Breast epithelium (tissue), 4 donors: ENCODE results near the gene GCN1. TPM values are rescaled to one million over a fixed set of nuclear protein-coding genes. Genes with fewer than 3 reads are reported as not detected.
"Not testable (repeated sequence)": the region's sequence is repeated elsewhere in the genome, so short reads cannot be mapped to it uniquely, and the experiment has no call there.

Source experiments
- DNase-seq, 2 donors: peaks; one replicate each; pipeline ENCODE4 v3.0.0-alpha.2; 2019; ENCODE audit warnings: low spot score in 2 of 2
- H3K27ac ChIP-seq, 2 donors: fragments of 200-600 bp; sonication (generic) in 1 of 2; one replicate each; pipeline ENCODE4 v1.5.1; 2016 to 2019; ENCODE audit warnings: mild to moderate bottlenecking in 1 of 2
- H3K27me3 ChIP-seq, 2 donors: fragments of 200-600 bp; sonication (generic) in 1 of 2; one replicate each; pipeline versions ENCODE4 v1.5.1 to v1.6.0; 2017 to 2019; ENCODE audit warnings: control low read depth in 1 of 2, mild to moderate bottlenecking in 1 of 2
- H3K36me3 ChIP-seq: fragments of 200-600 bp; one replicate; pipeline ENCODE4 v1.5.1; 2019
- H3K4me1 ChIP-seq, 2 donors: fragments of 200-600 bp; sonication (generic); one replicate each; pipeline ENCODE4 v1.5.1; 2016 to 2019; ENCODE audit warnings: control low read depth in 1 of 2
- H3K4me3 ChIP-seq, 3 donors: fragments of 200-600 bp; sonication (generic); 1 replicate in 2 of 3; 2 replicates in 1 of 3; pipeline ENCODE4 v1.5.1; 2016 to 2019; ENCODE audit warnings: mild to moderate bottlenecking in 3 of 3, moderate library complexity in 2 of 3
- H3K9me3 ChIP-seq, 2 donors: fragments of 200-600 bp; sonication (generic) in 1 of 2; one replicate each; pipeline ENCODE4 v1.5.1; 2016 to 2019; ENCODE audit warnings: control low read depth in 1 of 2
- POLR2A ChIP-seq: fragments of 450-650 bp; IDR thresholded peaks from one replicate; pipeline ENCODE4 v1.6.1; 2016; ENCODE audit warnings: antibody characterized with exemption, mild to moderate bottlenecking, moderate library complexity
- POLR2AphosphoS5 ChIP-seq, 3 donors: sonication (generic); formaldehyde crosslinking; IDR thresholded peaks; one replicate each; pipeline ENCODE4 v1.6.1; 2017; ENCODE audit warnings: antibody characterized with exemption in 3 of 3
- intact Hi-C: fragments of 100-400 bp; cut with DNase I; formaldehyde crosslinking; loops from one replicate; pipeline ENCODE4 v1.15.1; 2023; ENCODE audit warnings: low total_unique reads
- total RNA-seq, 3 donors: library from RNA; depleted of rRNA; stranded (reverse); fragments of >200 nt; gene quantifications; one replicate each; pipeline ENCODE4 v1.1.0, GENCODE V29; 2016
- TF ChIP-seq, protein P1 (sequence below), 3 donors: fragments of 450-650 bp; IDR thresholded peaks; one replicate each; pipeline ENCODE4 v1.5.1; 2016 to 2017; ENCODE audit warnings: antibody characterized with exemption in 3 of 3, mild to moderate bottlenecking in 3 of 3, moderate library complexity in 3 of 3

GCN1 gene
- total RNA-seq, 3 donors from 2014 or later, result 50.1 to 79.6 (median 73.4) TPM

DNA sequence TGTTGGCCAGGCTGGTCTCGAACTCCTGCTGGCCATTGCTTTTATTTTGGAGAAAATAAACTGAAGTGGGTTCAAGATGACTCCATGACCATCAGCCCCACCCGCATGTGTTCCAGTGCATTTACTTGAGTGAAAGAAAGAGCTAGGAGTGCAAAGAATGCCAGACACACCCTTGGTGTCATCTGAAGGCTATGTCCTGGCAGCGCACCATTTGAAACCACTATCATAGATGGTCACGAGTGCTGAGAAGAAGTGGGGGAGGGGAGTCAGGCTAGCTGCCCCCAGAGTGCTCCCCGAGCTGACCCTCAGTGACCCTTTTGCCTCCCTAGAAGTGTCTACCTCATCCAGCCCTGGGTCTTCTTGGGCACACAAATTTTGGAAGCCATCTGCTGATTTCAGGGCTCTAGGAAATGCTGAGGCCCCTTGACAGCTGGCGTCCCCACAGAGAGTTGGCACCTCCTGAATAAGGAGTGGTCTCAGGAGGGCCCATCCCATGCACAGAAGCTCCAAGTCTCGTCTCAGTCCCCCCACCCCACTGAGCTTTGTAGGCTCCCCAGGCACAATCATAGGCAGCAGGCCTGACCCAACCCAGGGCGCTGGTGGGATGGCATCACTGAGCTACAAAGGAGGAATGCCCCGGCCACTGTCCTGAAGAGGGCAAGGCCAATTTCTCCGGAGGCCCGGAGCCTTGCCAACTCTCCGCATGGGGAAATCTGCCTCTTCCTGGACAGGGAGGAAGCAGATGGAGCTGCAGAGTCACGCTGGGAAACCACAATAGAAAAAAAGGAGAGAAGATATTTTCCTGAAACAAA lies 43.1 kb upstream of the GCN1 start:
- Histone ChIP-seq H3K4me1 (peaks cover 32 to 44% of the 10 kb centered on the region in 2 donors), H3K27me3 (no peaks in the 10 kb centered on the region), H3K36me3 (no peaks in the 10 kb centered on the region), H3K9me3 (no peaks in the 10 kb centered on the region), H3K4me3 (peak overlapping the region in 2 of 3 donors; percentile 3 to 34), H3K27ac (peak overlapping the region; percentile 74 to 92)
- DNase-seq, result peak in 1 of 2 donors; percentile 74
- intact Hi-C loops, result no loop called here
- peak in 2 of 3 donors; percentile 40 to 50 for TF ChIP-seq POLR2AphosphoS5 (IDR thresholded peaks at IDR 0.05)
- no peak for TF ChIP-seq POLR2A
- TF ChIP-seq, protein P1, sequence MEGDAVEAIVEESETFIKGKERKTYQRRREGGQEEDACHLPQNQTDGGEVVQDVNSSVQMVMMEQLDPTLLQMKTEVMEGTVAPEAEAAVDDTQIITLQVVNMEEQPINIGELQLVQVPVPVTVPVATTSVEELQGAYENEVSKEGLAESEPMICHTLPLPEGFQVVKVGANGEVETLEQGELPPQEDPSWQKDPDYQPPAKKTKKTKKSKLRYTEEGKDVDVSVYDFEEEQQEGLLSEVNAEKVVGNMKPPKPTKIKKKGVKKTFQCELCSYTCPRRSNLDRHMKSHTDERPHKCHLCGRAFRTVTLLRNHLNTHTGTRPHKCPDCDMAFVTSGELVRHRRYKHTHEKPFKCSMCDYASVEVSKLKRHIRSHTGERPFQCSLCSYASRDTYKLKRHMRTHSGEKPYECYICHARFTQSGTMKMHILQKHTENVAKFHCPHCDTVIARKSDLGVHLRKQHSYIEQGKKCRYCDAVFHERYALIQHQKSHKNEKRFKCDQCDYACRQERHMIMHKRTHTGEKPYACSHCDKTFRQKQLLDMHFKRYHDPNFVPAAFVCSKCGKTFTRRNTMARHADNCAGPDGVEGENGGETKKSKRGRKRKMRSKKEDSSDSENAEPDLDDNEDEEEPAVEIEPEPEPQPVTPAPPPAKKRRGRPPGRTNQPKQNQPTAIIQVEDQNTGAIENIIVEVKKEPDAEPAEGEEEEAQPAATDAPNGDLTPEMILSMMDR (IDR thresholded peaks at IDR 0.05), result no peak

- DNase-seq, H3K27me3 ChIP-seq, intact Hi-C loops, H3K36me3 ChIP-seq, H3K4me3 ChIP-seq, H3K9me3 ChIP-seq: not testable (repeated sequence)
- peaks cover 36 to 51% of the 10 kb centered on the region in 2 donors for H3K4me1 ChIP-seq
- peak overlapping the region; percentile 74 to 92 for H3K27ac ChIP-seq
These were observed 42.3 kb upstream of the GCN1 start for GRCh38 chr12:120236809-120237208.

DNA sequence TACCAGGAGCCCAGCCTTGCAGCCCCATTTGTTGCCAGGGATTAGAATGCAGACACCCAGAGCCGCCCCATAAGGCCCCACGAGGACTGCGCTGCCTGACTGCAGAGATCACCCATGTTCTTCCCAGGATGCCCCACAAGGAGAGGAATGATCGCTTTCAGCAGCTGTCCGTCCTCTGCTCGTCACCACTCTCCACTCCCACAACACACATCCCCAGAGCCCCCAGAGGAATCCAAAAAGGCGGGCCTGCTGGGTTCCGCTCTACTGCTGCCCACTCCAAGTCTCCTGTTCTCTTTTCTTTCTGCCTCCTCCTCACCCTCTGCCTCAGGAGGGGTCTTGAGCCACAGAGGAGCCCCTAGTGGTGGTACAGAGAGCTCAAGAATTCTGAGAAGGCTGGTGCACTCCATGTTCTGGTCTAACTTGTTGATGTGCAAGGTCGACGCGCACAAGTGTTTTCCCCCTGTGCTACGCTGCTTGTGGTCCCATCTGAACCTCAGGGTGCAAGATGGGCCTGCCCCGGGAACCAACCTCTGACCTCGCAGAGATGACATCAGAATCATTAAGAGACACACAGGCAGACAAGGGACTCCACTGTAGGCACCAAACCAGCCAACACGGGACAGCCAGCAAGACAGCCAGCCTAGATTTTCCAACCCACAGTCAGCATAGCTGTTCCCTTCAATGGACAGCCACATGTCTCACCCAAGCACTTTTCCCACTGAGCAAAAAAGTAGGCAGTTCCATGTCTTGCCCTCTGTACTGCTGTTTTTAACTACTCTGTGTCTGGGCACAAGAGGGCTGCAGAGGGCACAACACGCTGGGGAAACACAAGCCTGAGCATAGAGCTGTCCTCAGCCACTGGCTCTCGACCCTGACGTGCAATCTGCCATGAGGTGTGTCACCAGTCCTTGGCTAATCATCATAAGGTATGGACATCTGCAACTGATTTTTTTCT lies 41.1 kb upstream of the GCN1 start:
- TF ChIP-seq POLR2A (no peak), POLR2AphosphoS5 (IDR thresholded peaks at IDR 0.05) (no peak)
- TF ChIP-seq, protein P1 (IDR thresholded peaks at IDR 0.05), result no peak
- Histone ChIP-seq H3K36me3 (no peaks in the 10 kb centered on the region), H3K27me3 (no peaks in the 10 kb centered on the region), H3K9me3 (no peaks in the 10 kb centered on the region), H3K4me3 (peak overlapping the region in 1 of 3 donors; percentile 36), H3K4me1 (peaks cover 40 to 59% of the 10 kb centered on the region in 2 donors), H3K27ac (peak overlapping the region; percentile 94)
- DNase-seq, result no peak
- intact Hi-C loops, result no loop called here

DNA sequence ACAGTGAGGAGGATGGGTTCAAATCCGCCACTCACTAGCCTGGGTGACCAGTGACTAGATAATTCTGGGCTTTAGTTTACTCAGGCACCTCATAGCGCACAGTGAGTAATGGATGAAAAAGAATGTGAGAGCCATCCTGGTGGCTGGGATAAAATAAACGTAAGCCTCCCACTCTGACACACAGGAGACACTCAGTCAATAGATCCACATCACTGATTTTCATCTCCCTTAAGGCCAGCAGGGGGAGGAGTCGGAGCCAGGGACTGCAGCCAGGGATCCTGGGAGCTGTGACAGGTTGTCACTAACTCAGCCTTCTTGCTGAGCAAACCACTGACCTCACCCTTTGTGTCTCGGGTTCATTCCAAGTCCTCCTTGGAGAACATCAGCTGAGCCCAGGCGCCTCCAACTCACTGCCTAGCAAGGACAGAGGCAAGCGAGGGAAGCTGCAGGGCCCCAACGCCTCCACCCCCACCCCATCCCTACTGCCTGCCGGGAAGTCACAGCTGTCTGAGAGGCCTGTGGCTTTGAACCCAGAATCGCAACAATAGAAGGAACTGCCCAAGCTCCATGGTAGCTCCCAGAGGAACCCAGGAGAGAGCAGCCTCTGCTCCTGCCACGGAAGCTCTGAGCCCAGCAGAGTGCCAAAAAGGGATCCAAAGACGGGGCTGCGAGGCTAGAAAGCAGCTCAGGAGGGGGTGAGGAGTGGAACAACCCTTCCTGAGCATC lies 40.3 kb upstream of the GCN1 start:
- TF ChIP-seq POLR2A (no peak), POLR2AphosphoS5 (IDR thresholded peaks at IDR 0.05) (peak; percentile 64 to 80 (median 75))
- TF ChIP-seq, protein P1 (IDR thresholded peaks at IDR 0.05), result peak; percentile 24 to 48 (median 41)
- H3K4me3 ChIP-seq, result peak overlapping the region in 1 of 3 donors; percentile 36
- H3K27me3 ChIP-seq, result no peaks in the 10 kb centered on the region
- peak overlapping the region; percentile 94 for H3K27ac ChIP-seq
- peaks cover 48 to 61% of the 10 kb centered on the region in 2 donors for H3K4me1 ChIP-seq
- intact Hi-C loops, result loop anchor here (5.0 kb wide), 1 partner anchor 32 kb away; the partner anchor contains the start of gene PXN
- H3K9me3 ChIP-seq, result no peaks in the 10 kb centered on the region
- no peaks in the 10 kb centered on the region for H3K36me3 ChIP-seq
- DNase-seq, result peak; percentile 88 to 91
